Chondrocyte (in vitro differentiated cells): ENCODE measurements around the gene NIFK. TPM values are rescaled to one million over a fixed set of nuclear protein-coding genes. Genes with fewer than 3 reads are reported as not detected.
"Not testable (repeated sequence)": the region's sequence is repeated elsewhere in the genome, so short reads cannot be mapped to it uniquely, and the experiment has no call there.

ENCODE experiments used
- DNase-seq: peaks from one replicate; pipeline ENCODE4 v3.0.0; 2021; ENCODE audit warnings: mixed read lengths, low spot score
- H3K27ac Mint-ChIP-seq: one replicate; pipeline ENCODE4 v1.8.0; 2021; ENCODE audit warnings: mild to moderate bottlenecking, moderate library complexity, mixed read lengths; ENCODE audit not compliant: unreplicated experiment
- H3K27me3 Mint-ChIP-seq: 2 replicates; pipeline ENCODE4 v1.8.0; 2021; ENCODE audit warnings: low read depth, mixed read lengths
- H3K36me3 Mint-ChIP-seq: 2 replicates; pipeline ENCODE4 v1.8.0; 2021; ENCODE audit warnings: low read depth, mixed read lengths
- H3K4me1 Mint-ChIP-seq: 2 replicates; pipeline ENCODE4 v1.8.0; 2021; ENCODE audit warnings: low read depth, mild to moderate bottlenecking, mixed read lengths
- H3K4me3 Mint-ChIP-seq: one replicate; pipeline ENCODE4 v1.8.0; 2021; ENCODE audit warnings: mild to moderate bottlenecking, moderate library complexity, mixed read lengths; ENCODE audit not compliant: unreplicated experiment
- H3K9me3 Mint-ChIP-seq: 2 replicates; pipeline ENCODE4 v1.8.0; 2021; ENCODE audit warnings: low read depth, mixed read lengths
- total RNA-seq: library from RNA; stranded (reverse); gene quantifications from 3 replicates; pipeline ENCODE4 v1.2.1, GENCODE V29; 2021
- TF ChIP-seq, protein P1 (sequence below): fragments of 200-600 bp; sonication (generic); IDR thresholded peaks from 2 replicates; pipeline ENCODE4 v1.5.0; 2021; ENCODE audit warnings: antibody characterized with exemption, mild to moderate bottlenecking, moderate library complexity

NIFK gene
- total RNA-seq, 1 donor from 2014 or later: 39.8 TPM

DNA sequence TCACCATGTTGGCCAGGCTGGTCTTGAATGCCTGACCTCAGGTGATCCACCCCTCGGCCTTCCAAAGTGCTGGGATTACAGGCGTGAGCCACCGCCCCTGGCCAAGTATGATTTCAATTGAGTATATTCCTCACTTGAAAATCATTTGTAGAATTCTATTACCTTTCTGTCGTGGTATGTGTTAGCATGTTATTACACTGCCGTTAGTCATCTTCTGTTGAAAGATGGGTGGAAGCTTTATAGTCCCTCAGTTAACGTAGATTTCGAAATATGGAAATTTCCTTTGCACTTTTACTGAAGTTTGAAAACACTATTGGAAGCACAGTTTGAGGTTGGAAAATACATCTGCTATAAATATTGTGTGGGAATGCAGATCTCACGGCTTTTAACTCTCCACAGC is 14.7 kb downstream of the NIFK start:
- Mint-ChIP-seq H3K4me3 (peak overlapping the region; percentile 43), H3K27ac (peak overlapping the region; percentile 98), H3K36me3 (peaks cover 1% of the 10 kb centered on the region), H3K9me3 (no peaks in the 10 kb centered on the region), H3K27me3 (no peaks in the 10 kb centered on the region), H3K4me1 (peaks cover 23% of the 10 kb centered on the region)
- DNase-seq: no peak
- TF ChIP-seq, protein P1, sequence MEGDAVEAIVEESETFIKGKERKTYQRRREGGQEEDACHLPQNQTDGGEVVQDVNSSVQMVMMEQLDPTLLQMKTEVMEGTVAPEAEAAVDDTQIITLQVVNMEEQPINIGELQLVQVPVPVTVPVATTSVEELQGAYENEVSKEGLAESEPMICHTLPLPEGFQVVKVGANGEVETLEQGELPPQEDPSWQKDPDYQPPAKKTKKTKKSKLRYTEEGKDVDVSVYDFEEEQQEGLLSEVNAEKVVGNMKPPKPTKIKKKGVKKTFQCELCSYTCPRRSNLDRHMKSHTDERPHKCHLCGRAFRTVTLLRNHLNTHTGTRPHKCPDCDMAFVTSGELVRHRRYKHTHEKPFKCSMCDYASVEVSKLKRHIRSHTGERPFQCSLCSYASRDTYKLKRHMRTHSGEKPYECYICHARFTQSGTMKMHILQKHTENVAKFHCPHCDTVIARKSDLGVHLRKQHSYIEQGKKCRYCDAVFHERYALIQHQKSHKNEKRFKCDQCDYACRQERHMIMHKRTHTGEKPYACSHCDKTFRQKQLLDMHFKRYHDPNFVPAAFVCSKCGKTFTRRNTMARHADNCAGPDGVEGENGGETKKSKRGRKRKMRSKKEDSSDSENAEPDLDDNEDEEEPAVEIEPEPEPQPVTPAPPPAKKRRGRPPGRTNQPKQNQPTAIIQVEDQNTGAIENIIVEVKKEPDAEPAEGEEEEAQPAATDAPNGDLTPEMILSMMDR: no peak

DNA sequence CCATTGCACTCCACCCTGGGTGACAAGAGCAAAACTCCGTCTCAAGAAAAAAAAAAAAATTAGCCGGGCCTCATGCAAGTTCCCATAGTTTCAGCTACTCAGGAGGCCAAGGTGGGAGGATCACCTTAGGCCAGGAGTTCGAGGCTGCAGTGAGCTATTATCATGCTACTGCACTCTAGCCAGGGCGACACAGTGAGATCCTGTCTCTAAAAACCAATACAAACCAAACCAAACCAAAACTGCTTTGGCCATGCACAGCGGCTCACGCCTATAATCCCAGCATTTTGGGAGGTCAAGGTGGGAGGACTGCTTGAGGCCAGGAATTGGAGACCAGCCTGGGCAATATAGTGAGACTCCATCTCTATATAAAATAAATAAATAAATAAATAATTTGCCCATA is 19.1 kb downstream of the NIFK start:
- TF ChIP-seq, protein P1: no peak
- Mint-ChIP-seq H3K4me1 (peaks cover 13% of the 10 kb centered on the region), H3K4me3 (no peak overlapping the region), H3K27ac (no peak overlapping the region), H3K27me3 (no peaks in the 10 kb centered on the region), H3K36me3 (no peaks in the 10 kb centered on the region), H3K9me3 (no peaks in the 10 kb centered on the region)
- DNase-seq: peak; percentile 17

DNA sequence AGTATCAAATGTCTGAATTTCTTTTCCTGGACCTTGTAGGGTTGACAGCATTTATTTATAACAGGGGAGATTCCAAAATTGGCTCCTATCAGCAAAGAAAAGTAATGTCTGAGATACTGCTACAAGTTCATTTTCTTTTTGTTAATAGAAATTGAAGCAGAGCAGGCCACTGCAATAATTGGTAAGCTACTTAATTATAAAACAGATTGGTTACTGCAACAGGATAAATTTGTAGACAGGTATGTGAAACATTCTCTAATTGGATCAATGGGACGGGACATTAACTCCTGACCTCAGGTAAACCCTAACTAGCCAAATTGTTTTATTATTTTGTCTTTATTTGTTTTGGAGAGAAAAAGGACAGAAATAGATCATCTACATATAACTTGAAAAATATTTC is 20.5 kb downstream of the NIFK start:
- no peak overlapping the region for H3K4me3 Mint-ChIP-seq
- H3K27ac Mint-ChIP-seq: no peak overlapping the region
- H3K36me3 Mint-ChIP-seq: no peaks in the 10 kb centered on the region
- H3K27me3 Mint-ChIP-seq: no peaks in the 10 kb centered on the region
- peaks cover 9% of the 10 kb centered on the region for H3K4me1 Mint-ChIP-seq
- no peaks in the 10 kb centered on the region for H3K9me3 Mint-ChIP-seq
- TF ChIP-seq, protein P1: no peak
- no peak for DNase-seq

DNA sequence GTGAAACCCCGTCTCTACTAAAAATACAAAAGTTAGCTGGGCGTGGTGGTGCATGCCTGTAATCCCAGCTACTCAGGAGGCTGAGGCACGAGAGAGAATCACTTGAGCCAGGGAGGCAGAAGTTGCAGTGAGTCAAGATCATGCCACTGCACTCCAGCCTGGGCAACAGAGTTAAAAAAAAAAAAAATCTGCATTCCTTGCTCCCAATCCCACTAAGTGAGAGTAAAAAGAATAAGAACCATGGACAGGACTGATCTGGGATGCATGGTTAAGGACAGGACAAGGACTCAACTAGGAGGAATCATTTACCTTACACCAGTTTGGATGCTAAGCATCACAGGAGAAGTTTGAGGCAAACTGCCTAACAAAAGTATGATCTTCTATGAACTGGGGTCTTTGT is 25.2 kb downstream of the NIFK start:
- peaks cover 26% of the 10 kb centered on the region for H3K4me1 Mint-ChIP-seq
- not testable (repeated sequence) for DNase-seq

DNA sequence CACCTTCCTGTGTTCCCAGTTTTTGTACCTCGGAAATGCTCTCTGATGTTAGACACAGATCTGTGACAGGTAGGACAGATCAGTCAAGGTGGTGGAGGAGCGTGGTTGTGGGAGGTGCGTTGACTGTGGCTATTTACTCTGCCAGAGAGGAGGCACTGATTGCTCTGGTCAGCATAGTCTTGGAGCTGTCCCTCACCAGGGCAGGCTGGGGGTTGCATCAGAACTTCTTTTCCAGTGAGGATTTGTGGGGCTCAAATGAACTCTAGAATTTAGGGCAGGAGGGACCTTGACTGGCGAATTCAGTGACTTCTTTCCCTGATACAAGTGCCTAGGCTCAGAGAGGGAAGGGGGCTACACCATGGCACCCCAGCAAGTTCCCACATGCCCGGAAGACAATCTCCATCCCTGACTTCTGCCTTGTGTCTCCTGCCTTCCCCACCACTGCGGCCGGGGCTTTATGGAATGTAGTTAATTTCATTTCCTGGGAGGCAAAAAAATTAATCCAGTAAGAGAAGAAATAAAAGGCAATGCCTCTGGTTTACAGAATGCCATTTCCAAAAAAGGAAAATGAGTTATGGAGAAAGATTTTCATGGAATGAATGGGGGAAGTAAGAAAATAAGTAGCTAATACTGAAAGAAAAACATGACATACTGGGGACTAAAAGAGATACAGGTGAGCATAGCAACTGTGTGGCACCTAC is 26.1 kb downstream of the NIFK start:
- TF ChIP-seq, protein P1: no peak
- Mint-ChIP-seq H3K36me3 (no peaks in the 10 kb centered on the region), H3K27ac (peak overlapping the region; percentile 96), H3K4me1 (peaks cover 26% of the 10 kb centered on the region), H3K4me3 (peak overlapping the region; percentile 41), H3K27me3 (no peaks in the 10 kb centered on the region), H3K9me3 (no peaks in the 10 kb centered on the region)
- DNase-seq: peak; percentile 19

More for the DNA sequence above, 25.2 kb downstream of the NIFK start:
- H3K9me3 Mint-ChIP-seq, H3K36me3 Mint-ChIP-seq, H3K27me3 Mint-ChIP-seq, H3K4me3 Mint-ChIP-seq: not testable (repeated sequence)
- peak overlapping the region; percentile 96 for H3K27ac Mint-ChIP-seq
